ENCODE measurements around the gene FSTL3. TPM values are rescaled to one million over a fixed set of nuclear protein-coding genes. Genes with fewer than 3 reads are reported as not detected.

The FSTL3 gene
- total RNA-seq, 1 experiment from 2014 or later: 29.1 TPM

- Histone ChIP-seq H3K9me3 (ENCODE audit: control insufficient read depth in 1 of 2, insufficient read depth in 1 of 2, low read depth in 1 of 2, low read length in 2 of 2) (peaks cover 0 to 2% of the 10 kb centered on the region in 2 experiments; a peak in 1 of 4 replicates), H3K9ac (ENCODE audit: low read length) (no peak overlapping the region), H3K9me2 (ENCODE audit: insufficient read depth) (no peaks in the 10 kb centered on the region), H3K79me2 (ENCODE audit: insufficient read depth, low read length) (no peaks in the 10 kb centered on the region), H2AFZ (ENCODE audit: low read depth, low read length, poor library complexity, severe bottlenecking) (no peak overlapping the region), H3K27ac (ENCODE audit: low read depth, low read length) (no peak overlapping the region), H3K4me1 (ENCODE audit: control insufficient read depth in 1 of 2, insufficient read depth in 2 of 2, low read length in 2 of 2) (peaks cover 11 to 14% of the 10 kb centered on the region in 2 experiments), H3K36me3 (ENCODE audit: control insufficient read depth in 1 of 2, insufficient read depth in 2 of 2, low read length in 2 of 2) (no peaks in the 10 kb centered on the region), H3K27me3 (ENCODE audit: insufficient read depth, low read length) (no peaks in the 10 kb centered on the region), H3K4me2 (ENCODE audit: low read length) (no peak overlapping the region), H4K20me1 (ENCODE audit: insufficient read depth) (no peaks in the 10 kb centered on the region), H3K4me3 (replicated peaks in 1 of 2; ENCODE audit: low read depth in 1 of 2, low read length in 2 of 2) (no peak overlapping the region)
- DNase-seq (ENCODE audit: low read depth, low spot score) (no peak), ATAC-seq (peak; percentile 28)
- BruUV-seq (replicated peaks): no TSS peak
- TF ChIP-seq POLR2A (IDR thresholded peaks at IDR 0.05; ENCODE audit: borderline replicate concordance, extremely low read depth, insufficient read depth, insufficient read length): no peak
- no peak for TF ChIP-seq ZNF274 (IDR thresholded peaks at IDR 0.05; ENCODE audit: low read depth, low read length)
- TF ChIP-seq RAD21 (IDR thresholded peaks at IDR 0.05; ENCODE audit: low read depth): no peak
- no peak for TF ChIP-seq FOSL1 (IDR thresholded peaks at IDR 0.05; ENCODE audit: low read depth)
- TF ChIP-seq SP1 (IDR thresholded peaks at IDR 0.05; ENCODE audit: low read depth): no peak
- TF ChIP-seq EZH2phosphoT487 (IDR thresholded peaks at IDR 0.05; ENCODE audit: borderline replicate concordance): no peak
- no peak for TF ChIP-seq CEBPB (IDR thresholded peaks at IDR 0.05; ENCODE audit: low read depth)
- TF ChIP-seq ZFX (IDR thresholded peaks at IDR 0.05): no peak
- no peak for TF ChIP-seq JUND (IDR thresholded peaks at IDR 0.05)
- TF ChIP-seq REST (IDR thresholded peaks at IDR 0.05; ENCODE audit: low read depth): no peak
- TF ChIP-seq EZH2 (IDR thresholded peaks at IDR 0.05): no peak
- CTCF ChIA-PET: no interaction called here
- RAD21 ChIA-PET (ENCODE audit: low non-redundant PET in 1 of 2, low total read pairs in 2 of 2, uncharacterized antibody in 2 of 2, unreplicated experiment in 2 of 2): no interaction called here
- intact Hi-C loops (cut with micrococcal nuclease): no loop called here
- POLR2A ChIA-PET: no interaction called here
Observed at GRCh38 chr19:720345-721160, 44.4 kb downstream of the FSTL3 start.
